ENCODE data around the gene XPNPEP3.

XPNPEP3 gene

DNA sequence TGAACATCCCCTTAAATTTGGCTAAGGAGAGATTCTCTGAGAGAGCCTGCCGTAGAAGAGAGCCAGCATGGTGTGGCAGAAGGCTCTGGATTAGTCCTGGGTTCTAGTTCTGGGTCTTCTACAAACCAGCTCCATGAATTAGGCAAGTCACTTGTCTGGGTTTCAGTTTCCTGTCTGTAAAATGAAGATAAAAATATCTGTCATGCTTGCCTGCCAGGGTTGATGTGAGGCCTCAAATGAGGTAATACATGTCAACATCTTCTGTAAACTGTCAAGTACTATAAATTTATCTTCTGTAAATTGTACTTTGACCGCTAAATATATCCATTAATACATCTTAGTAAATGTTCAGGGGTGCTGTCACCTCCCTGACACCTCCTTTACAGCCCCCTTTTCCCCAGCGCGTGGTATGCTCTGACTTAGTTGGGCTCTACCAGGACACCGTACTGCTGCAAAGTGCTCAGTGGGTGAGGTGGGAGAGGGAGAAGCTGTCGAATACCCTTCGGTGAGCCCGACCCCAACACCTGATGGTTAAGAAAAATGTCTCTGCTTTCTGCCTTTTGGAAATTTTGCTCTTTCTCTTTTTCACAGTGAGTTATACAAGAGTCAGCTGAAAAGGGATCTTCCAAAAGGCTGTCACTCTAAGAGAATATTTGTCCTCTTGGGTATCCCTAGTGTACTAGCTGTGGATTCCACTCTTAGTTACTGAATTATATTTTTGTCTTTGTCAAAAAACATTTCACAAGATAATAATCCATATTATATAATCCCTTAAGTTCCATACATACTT, 109.2 kb downstream of the XPNPEP3 start:
- no peak overlapping the region for H3K4me2 ChIP-seq (ENCODE audit: low read length)
- H3K27ac ChIP-seq (ENCODE audit: low read depth, low read length, poor library complexity, severe bottlenecking) = no peak overlapping the region
- H3K9ac ChIP-seq (ENCODE audit: low read length) = no peak overlapping the region
- H3K9me3 ChIP-seq (ENCODE audit: low read length) = no peaks in the 10 kb centered on the region
- no peaks in the 10 kb centered on the region for H4K20me1 ChIP-seq (ENCODE audit: insufficient read depth, low read length)
- no peak for TF ChIP-seq EZH2 (IDR thresholded peaks at IDR 0.05; ENCODE audit: borderline replicate concordance, low read length)
- TF ChIP-seq, protein P1, sequence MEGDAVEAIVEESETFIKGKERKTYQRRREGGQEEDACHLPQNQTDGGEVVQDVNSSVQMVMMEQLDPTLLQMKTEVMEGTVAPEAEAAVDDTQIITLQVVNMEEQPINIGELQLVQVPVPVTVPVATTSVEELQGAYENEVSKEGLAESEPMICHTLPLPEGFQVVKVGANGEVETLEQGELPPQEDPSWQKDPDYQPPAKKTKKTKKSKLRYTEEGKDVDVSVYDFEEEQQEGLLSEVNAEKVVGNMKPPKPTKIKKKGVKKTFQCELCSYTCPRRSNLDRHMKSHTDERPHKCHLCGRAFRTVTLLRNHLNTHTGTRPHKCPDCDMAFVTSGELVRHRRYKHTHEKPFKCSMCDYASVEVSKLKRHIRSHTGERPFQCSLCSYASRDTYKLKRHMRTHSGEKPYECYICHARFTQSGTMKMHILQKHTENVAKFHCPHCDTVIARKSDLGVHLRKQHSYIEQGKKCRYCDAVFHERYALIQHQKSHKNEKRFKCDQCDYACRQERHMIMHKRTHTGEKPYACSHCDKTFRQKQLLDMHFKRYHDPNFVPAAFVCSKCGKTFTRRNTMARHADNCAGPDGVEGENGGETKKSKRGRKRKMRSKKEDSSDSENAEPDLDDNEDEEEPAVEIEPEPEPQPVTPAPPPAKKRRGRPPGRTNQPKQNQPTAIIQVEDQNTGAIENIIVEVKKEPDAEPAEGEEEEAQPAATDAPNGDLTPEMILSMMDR (IDR thresholded peaks at IDR 0.05; ENCODE audit: low read length) = no peak
- no peak overlapping the region for H3K4me3 ChIP-seq (ENCODE audit: low read depth, low read length, poor library complexity, severe bottlenecking)
- no peaks in the 10 kb centered on the region for H3K27me3 ChIP-seq (ENCODE audit: insufficient read depth, low read length)
- H3K4me1 ChIP-seq (ENCODE audit: insufficient read depth, low read length, severe bottlenecking) = peaks cover 9% of the 10 kb centered on the region
- H2AFZ ChIP-seq (ENCODE audit: low read length) = no peak overlapping the region
- 0 out of 2 replicates have a peak, but pooled peaks cover 7% of the 10 kb centered on the region for H3K79me2 ChIP-seq (ENCODE audit: insufficient read depth, low read length)
- H3F3A ChIP-seq (ENCODE audit: insufficient read depth, low read length) = peaks cover 6% of the 10 kb centered on the region; the same call in 1 of the 2 replicates
- no peaks in the 10 kb centered on the region for H3K9me2 ChIP-seq (ENCODE audit: low read depth, low read length)
- H3K36me3 ChIP-seq (ENCODE audit: insufficient read depth, low read length) = peaks cover 91% of the 10 kb centered on the region

DNA sequence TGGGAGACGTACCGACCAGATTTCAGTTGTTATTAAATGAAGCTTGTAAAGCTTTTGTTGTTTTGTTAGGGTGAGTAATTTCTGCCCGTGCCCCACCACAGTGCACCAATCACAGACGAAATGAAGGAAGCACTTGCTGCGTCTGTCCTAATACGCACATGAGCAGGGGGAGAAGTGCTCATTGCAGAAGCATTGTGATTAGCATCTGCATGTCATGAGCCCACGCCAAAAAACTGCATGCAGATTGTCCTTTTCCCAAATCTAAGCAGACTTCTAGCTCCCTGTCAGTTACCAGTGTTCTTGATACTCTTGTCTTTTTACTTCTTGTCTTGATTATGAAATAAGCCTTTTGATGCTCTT, 109.8 kb downstream of the XPNPEP3 start:
- H4K20me1 ChIP-seq (ENCODE audit: insufficient read depth, low read length) = no peaks in the 10 kb centered on the region
- 0 out of 2 replicates have a peak, but pooled peaks cover 7% of the 10 kb centered on the region for H3K79me2 ChIP-seq (ENCODE audit: insufficient read depth, low read length)
- peaks cover 6% of the 10 kb centered on the region; the same call in 1 of the 2 replicates for H3F3A ChIP-seq (ENCODE audit: insufficient read depth, low read length)
- no peak overlapping the region for H3K4me3 ChIP-seq (ENCODE audit: low read depth, low read length, poor library complexity, severe bottlenecking)
- H3K27ac ChIP-seq (ENCODE audit: low read depth, low read length, poor library complexity, severe bottlenecking) = no peak overlapping the region
- no peaks in the 10 kb centered on the region for H3K9me3 ChIP-seq (ENCODE audit: low read length)
- TF ChIP-seq EZH2 (IDR thresholded peaks at IDR 0.05; ENCODE audit: borderline replicate concordance, low read length) = no peak
- TF ChIP-seq, protein P1 (IDR thresholded peaks at IDR 0.05; ENCODE audit: low read length) = no peak
- H3K4me2 ChIP-seq (ENCODE audit: low read length) = no peak overlapping the region
- H3K27me3 ChIP-seq (ENCODE audit: insufficient read depth, low read length) = no peaks in the 10 kb centered on the region
- no peak overlapping the region for H3K9ac ChIP-seq (ENCODE audit: low read length)
- H3K9me2 ChIP-seq (ENCODE audit: low read depth, low read length) = no peaks in the 10 kb centered on the region
- H3K4me1 ChIP-seq (ENCODE audit: insufficient read depth, low read length, severe bottlenecking) = peaks cover 9% of the 10 kb centered on the region
- H2AFZ ChIP-seq (ENCODE audit: low read length) = no peak overlapping the region
- peaks cover 89% of the 10 kb centered on the region for H3K36me3 ChIP-seq (ENCODE audit: insufficient read depth, low read length)

DNA sequence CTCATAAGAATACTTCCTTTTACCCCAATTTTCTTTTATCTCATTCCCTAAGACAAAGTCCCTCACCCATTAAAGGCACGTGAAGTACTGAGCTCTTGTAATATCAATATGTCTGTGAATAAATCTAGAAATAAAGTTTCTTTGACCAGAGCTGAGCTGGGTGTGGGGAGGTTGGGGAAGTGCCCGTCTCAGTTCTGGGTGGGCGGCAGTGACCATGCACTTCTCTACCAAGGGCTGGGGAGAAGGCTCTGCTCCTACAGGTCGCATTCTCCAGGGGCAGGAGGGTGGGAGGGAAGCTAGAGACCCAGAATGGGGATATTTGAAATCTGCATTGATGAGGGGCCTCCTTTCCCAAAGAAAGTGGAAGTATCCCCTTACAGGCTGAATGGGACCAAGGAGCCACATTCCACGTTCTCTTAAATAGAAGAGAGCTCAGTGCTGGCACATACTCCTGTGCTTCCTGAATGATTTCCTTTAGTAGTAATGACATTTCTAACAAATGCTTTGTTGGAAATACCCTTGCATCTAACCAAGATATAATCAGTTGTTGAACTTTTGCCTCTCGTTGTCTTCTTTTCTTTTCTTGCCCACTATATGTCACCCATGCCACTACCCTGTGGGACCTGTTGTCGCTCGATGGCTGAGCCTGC, 110.3 kb downstream of the XPNPEP3 start:
- peaks cover 6% of the 10 kb centered on the region; the same call in 1 of the 2 replicates for H3F3A ChIP-seq (ENCODE audit: insufficient read depth, low read length)
- H3K9ac ChIP-seq (ENCODE audit: low read length) = no peak overlapping the region
- H3K27ac ChIP-seq (ENCODE audit: low read depth, low read length, poor library complexity, severe bottlenecking) = no peak overlapping the region
- H3K9me2 ChIP-seq (ENCODE audit: low read depth, low read length) = no peaks in the 10 kb centered on the region
- H2AFZ ChIP-seq (ENCODE audit: low read length) = no peak overlapping the region
- no peaks in the 10 kb centered on the region for H3K27me3 ChIP-seq (ENCODE audit: insufficient read depth, low read length)
- TF ChIP-seq EZH2 (IDR thresholded peaks at IDR 0.05; ENCODE audit: borderline replicate concordance, low read length) = no peak
- TF ChIP-seq, protein P1 (IDR thresholded peaks at IDR 0.05; ENCODE audit: low read length) = no peak
- no peaks in the 10 kb centered on the region for H3K9me3 ChIP-seq (ENCODE audit: low read length)
- H3K4me2 ChIP-seq (ENCODE audit: low read length) = no peak overlapping the region
- H3K4me1 ChIP-seq (ENCODE audit: insufficient read depth, low read length, severe bottlenecking) = peaks cover 9% of the 10 kb centered on the region
- peaks cover 89% of the 10 kb centered on the region for H3K36me3 ChIP-seq (ENCODE audit: insufficient read depth, low read length)
- H4K20me1 ChIP-seq (ENCODE audit: insufficient read depth, low read length) = no peaks in the 10 kb centered on the region
- H3K79me2 ChIP-seq (ENCODE audit: insufficient read depth, low read length) = 0 out of 2 replicates have a peak, but pooled peaks cover 7% of the 10 kb centered on the region
- no peak overlapping the region for H3K4me3 ChIP-seq (ENCODE audit: low read depth, low read length, poor library complexity, severe bottlenecking)
